T-cell (primary cell): ENCODE measurements around the gene C16orf74. TPM values are rescaled to one million over a fixed set of nuclear protein-coding genes. Genes with fewer than 3 reads are reported as not detected.

Source experiments
- ATAC-seq, 4 experiments: fragments of 200-7000 bp in 3 of 4; fragments of 150-1000 bp in 1 of 4; cut with Tn5 transposase; replicated peaks in 1 of 4; 1 replicate in 3 of 4; 2 replicates in 1 of 4; pipeline ENCODE4 v1.10.0; 2021; ENCODE audit warnings: moderate library complexity in 3 of 4, mild to moderate bottlenecking in 2 of 4, moderate number of reproducible peaks in 1 of 4
- CTCF ChIA-PET, 2 donors: fragments of 300-600 bp; sonication (Branson Sonifier 250); formaldehyde crosslinking; loops; one replicate each; lab custom pipeline; 2022; ENCODE audit warnings: antibody characterized with exemption in 2 of 2; lab: Charles Lee
- POLR2A ChIA-PET, 2 donors: fragments of 300-600 bp; sonication (Branson Sonifier 250); formaldehyde crosslinking; loops; one replicate each; lab custom pipeline; 2022; ENCODE audit warnings: antibody characterized with exemption in 2 of 2; lab: Charles Lee
- DNase-seq, 35 experiments: peaks; one replicate each; pipeline versions ENCODE4 v3.0.0 to v3.0.0-alpha.2; 2013 to 2023
- H3K27ac ChIP-seq: one replicate; pipeline ENCODE4 v1.5.1; 2013; ENCODE audit warnings: low read length
- H3K27me3 ChIP-seq, 2 experiments: replicated peaks in 1 of 2; 1 replicate in 1 of 2; 2 replicates in 1 of 2; pipeline versions ENCODE4 v1.6.1 to v1.7.0; 2013; ENCODE audit warnings: low read length in 1 of 2, mixed read lengths in 1 of 2; ENCODE audit not compliant: control insufficient read depth in 2 of 2, insufficient read depth in 2 of 2; ENCODE audit errors: extremely low read depth in 1 of 2
- H3K36me3 ChIP-seq, 2 donors: 1 replicate in 1 of 2; 2 replicates in 1 of 2; pipeline versions ENCODE4 v1.6.1 to v1.7.0; 2013; ENCODE audit warnings: low read length in 1 of 2; ENCODE audit not compliant: control insufficient read depth in 2 of 2, insufficient read depth in 1 of 2; ENCODE audit errors: extremely low read depth in 1 of 2
- H3K4me1 ChIP-seq, 2 experiments: 1 replicate in 1 of 2; 2 replicates in 1 of 2; pipeline versions ENCODE4 v1.6.1 to v1.7.0; 2013; ENCODE audit warnings: low read length in 2 of 2, mixed read lengths in 1 of 2; ENCODE audit not compliant: insufficient read depth in 2 of 2, control insufficient read depth in 1 of 2; ENCODE audit errors: extremely low read depth in 1 of 2
- H3K4me3 ChIP-seq, 2 donors: 1 replicate in 1 of 2; 2 replicates in 1 of 2; pipeline versions ENCODE4 v1.5.1 to v1.7.0; 2013; ENCODE audit warnings: mild to moderate bottlenecking in 2 of 2, low read length in 1 of 2, moderate library complexity in 1 of 2; ENCODE audit not compliant: control insufficient read depth in 1 of 2; ENCODE audit errors: extremely low read depth in 1 of 2
- H3K9me3 ChIP-seq: 2 replicates; pipeline ENCODE4 v1.7.0; 2013
- H3K27ac Mint-ChIP-seq, 2 donors: one replicate each; pipeline ENCODE4 v1.8.0; 2020 to 2021; ENCODE audit warnings: mild to moderate bottlenecking in 2 of 2, mixed read lengths in 2 of 2
- H3K27me3 Mint-ChIP-seq, 2 donors: one replicate each; pipeline ENCODE4 v1.8.0; 2021 to 2022; ENCODE audit warnings: mixed read lengths in 2 of 2
- H3K36me3 Mint-ChIP-seq: one replicate; pipeline ENCODE4 v1.8.0; 2021; ENCODE audit warnings: mixed read lengths
- H3K4me1 Mint-ChIP-seq, 3 donors: one replicate each; pipeline ENCODE4 v1.8.0; 2020 to 2022; ENCODE audit warnings: mixed read lengths in 3 of 3, mild to moderate bottlenecking in 1 of 3
- H3K4me3 Mint-ChIP-seq, 3 donors: one replicate each; pipeline ENCODE4 v1.8.0; 2020 to 2022; ENCODE audit warnings: mild to moderate bottlenecking in 3 of 3, mixed read lengths in 3 of 3, moderate library complexity in 3 of 3
- H3K9me3 Mint-ChIP-seq, 3 donors: one replicate each; pipeline ENCODE4 v1.8.0; 2020 to 2022; ENCODE audit warnings: mixed read lengths in 3 of 3
- WGBS: methylation state at CpG from one replicate; pipeline ENCODE4 v1.1.5; 2013; ENCODE audit warnings: missing lambda C conversion rate; ENCODE audit not compliant: insufficient coverage; 5-methylcytosine and 5-hydroxymethylcytosine counted together
- total RNA-seq, 35 experiments: library from RNA in 6 of 35; stranded (reverse) in 6 of 35; fragments of 120-200 nt in 1 of 35; gene quantifications; one replicate each; pipeline versions ENCODE4 v1.2.1 to v1.2.4 and lab custom pipeline; 2013 to 2026

C16orf74 gene
- total RNA-seq, 5 donors from 2014 or later (not counting 1 experiment from before 2014, with no cell fraction given): 3.1 to 21.7 (median 15.6) TPM

- Histone ChIP-seq H3K36me3 (no peaks in the 10 kb centered on the region), H3K27me3 (peaks cover 0 to 70% of the 10 kb centered on the region in 2 experiments), H3K4me1 (peaks cover 0 to 24% of the 10 kb centered on the region in 2 experiments), H3K27ac (no peak overlapping the region), H3K4me3 (no peak overlapping the region), H3K9me3 (no peaks in the 10 kb centered on the region)
- H3K36me3 Mint-ChIP-seq: no peaks in the 10 kb centered on the region
- ChIA-PET POLR2A (no interaction called here), CTCF (no interaction called here)
- H3K4me1 Mint-ChIP-seq: peaks cover 8 to 23% (median 15%) of the 10 kb centered on the region in 3 donors
- no peaks in the 10 kb centered on the region for H3K9me3 Mint-ChIP-seq
- WGBS: 73% methylated on average over 4 of the region's 7 CpGs
- no peak overlapping the region for H3K27ac Mint-ChIP-seq
- no peak overlapping the region for H3K4me3 Mint-ChIP-seq
- ATAC-seq (no peak), DNase-seq (no peak)
- H3K27me3 Mint-ChIP-seq: peaks cover 13 to 51% of the 10 kb centered on the region in 2 donors
Observed at GRCh38 chr16:85754413-85754812, 3.5 kb upstream of the C16orf74 start.

GRCh38 chr16:85753976-85754375 lies 3.1 kb upstream of the C16orf74 start:
- no peak overlapping the region for H3K4me3 ChIP-seq
- ChIA-PET CTCF (no interaction called here), POLR2A (no interaction called here)
- H3K36me3 ChIP-seq: no peaks in the 10 kb centered on the region
- Mint-ChIP-seq H3K27ac (no peak overlapping the region), H3K4me1 (peaks cover 5 to 19% (median 11%) of the 10 kb centered on the region in 3 donors), H3K9me3 (no peaks in the 10 kb centered on the region), H3K4me3 (no peak overlapping the region), H3K36me3 (no peaks in the 10 kb centered on the region), H3K27me3 (peaks cover 9 to 49% of the 10 kb centered on the region in 2 donors)
- DNase-seq (no peak), ATAC-seq (no peak)
- peaks cover 0 to 68% of the 10 kb centered on the region in 2 experiments for H3K27me3 ChIP-seq
- WGBS: 70% methylated on average over 3 of the region's 7 CpGs
- no peaks in the 10 kb centered on the region for H3K9me3 ChIP-seq
- H3K27ac ChIP-seq: no peak overlapping the region
- peaks cover 0 to 20% of the 10 kb centered on the region in 2 experiments for H3K4me1 ChIP-seq

DNA sequence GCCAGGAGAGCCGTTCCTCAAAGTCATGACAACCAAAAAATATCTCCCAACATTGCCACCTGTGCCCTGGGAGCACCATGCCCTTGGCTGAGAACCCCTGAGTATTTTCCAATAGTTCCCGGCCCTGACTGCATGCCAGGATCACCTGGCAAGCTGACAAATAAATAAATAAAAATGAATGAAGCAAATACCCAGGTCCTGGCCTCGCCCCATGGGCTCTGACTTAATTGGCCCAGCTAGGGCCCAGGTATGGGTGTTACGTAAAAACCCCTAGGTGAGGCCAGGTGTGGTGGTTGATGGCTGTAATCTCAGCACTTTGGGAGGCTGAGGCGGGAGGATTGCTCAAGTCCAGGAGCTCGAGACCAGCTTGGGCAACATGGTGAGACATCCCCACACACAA lies 2.7 kb upstream of the C16orf74 start:
- Mint-ChIP-seq H3K4me3 (no peak overlapping the region), H3K27me3 (peaks cover 6 to 45% of the 10 kb centered on the region in 2 donors), H3K4me1 (peaks cover 5 to 16% (median 6%) of the 10 kb centered on the region in 3 donors), H3K9me3 (no peaks in the 10 kb centered on the region), H3K36me3 (no peaks in the 10 kb centered on the region), H3K27ac (no peak overlapping the region)
- H3K27ac ChIP-seq: no peak overlapping the region
- CTCF ChIA-PET: no interaction called here
- no peak for ATAC-seq
- H3K4me3 ChIP-seq: no peak overlapping the region
- no peaks in the 10 kb centered on the region for H3K36me3 ChIP-seq
- H3K4me1 ChIP-seq: peaks cover 0 to 17% of the 10 kb centered on the region in 2 experiments
- WGBS: 100% methylated on average over 1 of the region's 6 CpGs
- H3K9me3 ChIP-seq: no peaks in the 10 kb centered on the region
- peaks cover 0 to 64% of the 10 kb centered on the region in 2 experiments for H3K27me3 ChIP-seq
- POLR2A ChIA-PET: no interaction called here
- DNase-seq: no peak

- Histone ChIP-seq H3K9me3 (no peaks in the 10 kb centered on the region), H3K27ac (no peak overlapping the region), H3K27me3 (peaks cover 0 to 61% of the 10 kb centered on the region in 2 experiments), H3K36me3 (no peaks in the 10 kb centered on the region), H3K4me1 (peaks cover 0 to 17% of the 10 kb centered on the region in 2 experiments), H3K4me3 (no peak overlapping the region)
- no peak overlapping the region for H3K27ac Mint-ChIP-seq
- CTCF ChIA-PET: interaction anchor here in 1 of 2 donors (0.6 kb wide), 1 partner anchor 67 kb away, joined by 8 read pairs; no protein-coding TSS in a partner anchor
- peaks cover 11 to 39% of the 10 kb centered on the region in 2 donors for H3K27me3 Mint-ChIP-seq
- DNase-seq (no peak), ATAC-seq (no peak)
- POLR2A ChIA-PET: interaction anchor here in 1 of 2 donors (0.5 to 0.6 kb wide), 2 partner anchors 161 to 1678 kb away, joined by 3 to 4 read pairs; no protein-coding TSS in a partner anchor
- H3K4me3 Mint-ChIP-seq: peak overlapping the region in 1 of 3 donors; percentile 28
- no peaks in the 10 kb centered on the region for H3K9me3 Mint-ChIP-seq
- 91% methylated on average over 15 of the region's 21 CpGs for WGBS
- H3K36me3 Mint-ChIP-seq: no peaks in the 10 kb centered on the region
- peaks cover 5 to 15% (median 6%) of the 10 kb centered on the region in 3 donors for H3K4me1 Mint-ChIP-seq
Observed at GRCh38 chr16:85752511-85753420, 1.9 kb upstream of the C16orf74 start.

DNA sequence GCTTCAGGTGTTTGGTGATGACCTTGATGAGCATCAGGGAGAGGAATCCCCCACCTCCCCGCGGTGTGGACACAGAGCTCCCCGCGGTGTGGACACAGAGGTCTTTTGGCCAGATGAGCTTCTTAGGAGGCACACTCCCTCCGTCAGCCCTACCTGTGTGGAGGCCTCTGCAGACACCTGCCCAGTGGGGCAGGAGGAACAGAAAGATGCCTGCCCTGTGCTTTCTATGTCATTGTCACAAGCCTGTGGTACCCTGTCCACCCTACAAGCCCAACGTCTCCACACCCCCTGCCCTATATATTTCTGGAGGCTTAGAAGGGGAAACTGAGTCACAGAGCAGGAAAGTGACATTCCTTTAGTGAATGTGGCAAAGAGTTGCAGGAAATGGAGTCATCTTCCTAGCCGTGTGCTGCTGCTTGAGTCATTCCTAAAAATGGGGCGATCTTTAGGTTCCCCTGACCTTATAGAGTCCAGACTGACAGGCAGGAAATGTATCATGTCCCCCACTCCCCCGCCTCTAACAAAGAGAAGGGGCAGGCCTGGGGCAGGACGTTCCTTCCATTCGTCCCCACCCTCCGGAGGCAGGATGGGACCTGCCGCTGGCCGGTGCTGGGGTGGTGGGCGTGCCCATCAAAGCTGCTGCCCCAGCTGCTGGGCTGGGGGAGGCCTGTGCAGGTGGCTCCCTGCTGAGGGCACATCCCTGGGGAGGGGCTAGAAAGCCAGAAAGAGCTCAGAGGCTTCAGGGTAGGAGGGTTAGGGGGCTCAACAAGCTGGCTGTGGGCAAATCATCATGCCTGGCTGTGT lies 1.0 kb upstream of the C16orf74 start:
- no peaks in the 10 kb centered on the region for H3K9me3 Mint-ChIP-seq
- H3K4me3 Mint-ChIP-seq: peak overlapping the region; percentile 25 to 63 (median 51)
- H3K27ac ChIP-seq: no peak overlapping the region
- H3K36me3 ChIP-seq: no peaks in the 10 kb centered on the region
- peaks cover 11 to 39% of the 10 kb centered on the region in 2 donors for H3K27me3 Mint-ChIP-seq
- H3K4me1 Mint-ChIP-seq: peaks cover 5 to 20% (median 6%) of the 10 kb centered on the region in 3 donors
- H3K9me3 ChIP-seq: no peaks in the 10 kb centered on the region
- H3K36me3 Mint-ChIP-seq: no peaks in the 10 kb centered on the region
- H3K4me3 ChIP-seq: no peak overlapping the region
- POLR2A ChIA-PET: interaction anchor here in 1 of 2 donors (0.5 to 0.6 kb wide), 2 partner anchors 160 to 1677 kb away, joined by 3 to 4 read pairs; no protein-coding TSS in a partner anchor
- WGBS: 67% methylated on average over 9 of the region's 15 CpGs
- ATAC-seq: no peak
- CTCF ChIA-PET: interaction anchor here in 1 of 2 donors (0.5 to 0.6 kb wide), 2 partner anchors 67 to 75 kb away, joined by 3 to 8 read pairs; no protein-coding TSS in a partner anchor
- no peak for DNase-seq
- H3K4me1 ChIP-seq: peaks cover 0 to 19% of the 10 kb centered on the region in 2 experiments
- peaks cover 0 to 61% of the 10 kb centered on the region in 2 experiments for H3K27me3 ChIP-seq
- no peak overlapping the region for H3K27ac Mint-ChIP-seq
